GM18499 (cell line): ENCODE results near the gene CCDC9.
"Not testable (repeated sequence)": the region's sequence is repeated elsewhere in the genome, so short reads cannot be mapped to it uniquely, and the experiment has no call there.

Experiments
- ATAC-seq: cut with Tn5 transposase; IDR thresholded peaks from one replicate; pipeline ENCODE4 v1.9.1; 2021; ENCODE audit warnings: moderate number of reproducible peaks; ENCODE audit not compliant: insufficient read depth, unreplicated experiment

Gene CCDC9

GRCh38 chr19:47283405-47284059 is 27.2 kb downstream of the CCDC9 start:
- ATAC-seq: no peak

DNA sequence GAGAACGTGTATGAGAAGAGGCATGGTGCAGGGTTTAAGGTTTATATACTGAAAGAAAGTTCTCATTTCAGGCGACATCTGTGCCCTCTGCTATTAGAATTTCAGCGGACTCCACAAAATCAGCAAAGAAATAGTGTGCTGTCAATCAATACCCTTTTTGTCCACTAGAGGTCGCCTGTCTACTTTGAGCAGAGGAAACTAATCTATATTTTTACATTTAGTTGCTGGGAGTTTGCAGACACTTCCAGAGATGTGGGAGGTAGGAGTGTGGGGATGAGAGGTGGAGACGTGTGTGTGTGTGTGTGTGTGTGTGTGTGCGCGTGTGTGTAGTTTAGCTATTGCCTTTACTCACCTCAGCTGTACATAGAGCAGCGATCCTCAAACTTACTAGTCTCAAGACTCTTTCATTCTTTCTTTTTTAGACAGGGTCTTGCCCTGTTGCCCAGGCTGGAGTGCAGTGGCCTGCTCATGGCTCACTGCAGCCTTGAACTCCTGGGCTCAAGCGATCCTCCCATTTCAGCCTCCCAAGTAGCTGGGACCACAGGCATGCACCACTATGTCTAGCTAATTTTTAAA is 28.1 kb downstream of the CCDC9 start:
- no peak for ATAC-seq

DNA sequence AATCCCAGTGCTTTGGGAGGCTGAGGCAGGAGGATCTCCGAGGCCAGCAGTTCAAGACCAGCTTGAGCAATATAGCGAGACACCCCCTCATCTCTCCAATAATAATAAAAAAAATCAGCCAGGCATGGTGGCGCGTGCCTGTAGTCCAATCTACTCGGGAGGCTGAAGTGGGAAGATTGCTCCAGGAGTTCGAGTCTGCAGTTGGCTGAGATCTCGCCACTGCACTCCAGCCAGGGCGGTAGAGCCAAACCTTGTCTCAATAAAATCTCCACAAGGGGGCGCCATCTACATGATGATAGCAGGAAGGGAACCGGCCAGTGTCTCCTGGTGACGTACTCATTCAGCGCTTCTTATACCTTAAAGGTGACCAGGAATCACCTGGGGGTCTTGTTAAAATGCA is 39.7 kb downstream of the CCDC9 start:
- ATAC-seq: no peak

GRCh38 chr19:47300867-47301266 is 44.5 kb downstream of the CCDC9 start:
- ATAC-seq: not testable (repeated sequence)

DNA sequence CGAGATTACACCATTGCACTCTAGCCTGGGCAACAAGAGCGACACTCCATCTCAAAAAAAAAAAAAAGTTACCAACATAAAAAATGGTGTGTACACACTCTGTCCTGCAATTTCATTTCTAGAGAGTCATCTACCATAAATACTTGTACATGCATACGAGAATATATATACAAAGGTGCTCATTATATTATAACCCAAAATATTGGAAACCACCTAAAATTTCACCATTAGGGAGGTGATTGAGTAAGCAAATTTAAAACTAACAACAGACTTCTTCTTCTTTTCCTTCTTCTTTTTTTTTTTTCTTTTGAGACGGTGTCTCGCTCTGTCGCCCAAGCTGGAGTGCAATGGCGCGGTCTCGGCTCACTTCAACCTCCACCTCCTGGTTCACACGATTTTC is 45.9 kb downstream of the CCDC9 start:
- no peak for ATAC-seq

- ATAC-seq: no peak
Observed at GRCh38 chr19:47303966-47304365, 47.6 kb downstream of the CCDC9 start.

DNA sequence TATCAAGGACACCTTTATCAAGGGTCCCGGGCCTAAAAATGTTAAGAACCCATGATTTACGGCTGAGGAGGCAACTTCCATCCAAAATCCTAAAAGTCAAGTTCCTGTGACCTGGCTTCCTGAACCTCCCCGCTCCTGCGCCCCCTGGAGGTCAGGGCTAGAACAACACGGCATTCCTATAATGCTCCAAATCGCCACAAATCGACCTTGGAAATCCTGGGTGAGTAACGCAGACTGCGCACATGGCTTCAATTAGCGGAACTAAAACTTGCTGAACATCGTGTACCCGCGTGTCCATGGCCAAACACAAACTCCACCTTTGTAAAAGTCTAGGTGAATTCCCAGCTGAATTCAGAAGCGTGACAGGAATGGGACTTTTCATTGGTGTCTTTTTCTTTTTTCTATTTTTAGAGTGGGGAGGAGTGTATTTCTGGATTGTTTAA is 49.0 kb downstream of the CCDC9 start:
- no peak for ATAC-seq

- ATAC-seq: no peak
Observed at GRCh38 chr19:47306303-47306702, 50.0 kb downstream of the CCDC9 start.

GRCh38 chr19:47309038-47309437 is 52.7 kb downstream of the CCDC9 start:
- no peak for ATAC-seq

DNA sequence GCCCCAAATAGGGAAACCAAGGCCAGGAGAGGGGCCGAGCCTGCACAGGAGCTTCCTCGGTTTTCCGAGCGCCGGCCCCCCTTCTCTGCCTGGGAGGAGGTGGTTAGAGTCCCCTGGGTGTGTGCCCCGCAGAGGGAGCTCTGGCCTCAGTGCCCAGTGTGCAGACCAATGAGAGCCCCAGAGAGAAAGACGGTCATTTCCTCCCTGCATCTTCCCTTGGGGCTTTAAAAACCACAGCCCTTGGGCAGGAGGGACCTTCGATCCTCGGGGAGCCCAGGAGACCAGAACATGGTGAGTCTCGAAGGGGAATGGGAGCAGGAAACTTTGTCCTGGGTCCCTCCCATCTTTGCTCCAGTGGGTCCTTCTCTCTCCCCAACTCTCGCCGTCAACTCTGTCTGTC is 53.3 kb downstream of the CCDC9 start, which contains the start of gene C5AR1:
TSS of gene C5AR1 (plus strand) at position 254 of the 400 bp plus-strand sequence. CDS start at position 289, 35 bp downstream.
- ATAC-seq: no peak

DNA sequence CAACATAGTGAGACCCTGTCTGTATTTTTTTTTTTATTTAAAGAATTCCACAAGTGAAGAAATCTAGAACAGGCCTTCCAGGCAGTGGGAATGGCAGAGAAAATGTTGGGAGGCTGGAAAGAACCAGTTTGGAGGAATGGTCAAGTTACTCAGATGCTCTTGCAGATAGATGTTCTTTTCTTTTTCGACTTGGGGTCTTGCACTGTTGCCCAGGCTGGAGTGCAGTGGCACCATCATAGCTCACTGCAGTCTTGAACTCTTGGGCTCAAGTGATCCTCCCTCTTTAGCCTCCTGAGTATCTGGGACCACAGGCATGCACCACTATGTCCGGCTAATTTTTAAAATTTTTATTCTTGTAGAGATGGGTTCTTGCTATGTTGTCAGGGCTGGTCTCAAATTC is 54.0 kb downstream of the CCDC9 start:
- no peak for ATAC-seq

- ATAC-seq: no peak
Observed at GRCh38 chr19:47310819-47311218, 54.5 kb downstream of the CCDC9 start.

GRCh38 chr19:47312366-47313006 is 56.2 kb downstream of the CCDC9 start:
- no peak for ATAC-seq

GRCh38 chr19:47313754-47314295 is 57.5 kb downstream of the CCDC9 start:
- ATAC-seq: no peak

- ATAC-seq: no peak
Observed at GRCh38 chr19:47315125-47315821, 58.9 kb downstream of the CCDC9 start.

DNA sequence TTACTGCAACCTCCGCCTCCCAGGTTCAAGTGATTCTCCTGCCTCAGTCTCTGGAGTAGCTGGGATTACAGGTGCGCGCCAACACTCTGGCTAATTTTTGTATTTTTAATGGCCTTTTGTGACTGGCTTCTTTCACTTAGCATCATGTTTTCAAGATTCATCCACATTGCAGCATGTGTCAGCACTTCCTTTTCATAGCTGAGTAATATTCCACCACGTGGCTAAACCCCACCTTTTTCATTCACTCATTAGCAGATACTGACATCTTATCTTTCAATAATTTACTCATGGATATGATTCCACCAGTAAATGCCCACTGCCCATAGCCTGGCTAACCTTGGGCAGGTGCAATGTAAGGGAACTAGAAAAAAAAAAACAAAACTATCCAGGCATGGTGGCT is 60.2 kb downstream of the CCDC9 start:
- no peak for ATAC-seq

DNA sequence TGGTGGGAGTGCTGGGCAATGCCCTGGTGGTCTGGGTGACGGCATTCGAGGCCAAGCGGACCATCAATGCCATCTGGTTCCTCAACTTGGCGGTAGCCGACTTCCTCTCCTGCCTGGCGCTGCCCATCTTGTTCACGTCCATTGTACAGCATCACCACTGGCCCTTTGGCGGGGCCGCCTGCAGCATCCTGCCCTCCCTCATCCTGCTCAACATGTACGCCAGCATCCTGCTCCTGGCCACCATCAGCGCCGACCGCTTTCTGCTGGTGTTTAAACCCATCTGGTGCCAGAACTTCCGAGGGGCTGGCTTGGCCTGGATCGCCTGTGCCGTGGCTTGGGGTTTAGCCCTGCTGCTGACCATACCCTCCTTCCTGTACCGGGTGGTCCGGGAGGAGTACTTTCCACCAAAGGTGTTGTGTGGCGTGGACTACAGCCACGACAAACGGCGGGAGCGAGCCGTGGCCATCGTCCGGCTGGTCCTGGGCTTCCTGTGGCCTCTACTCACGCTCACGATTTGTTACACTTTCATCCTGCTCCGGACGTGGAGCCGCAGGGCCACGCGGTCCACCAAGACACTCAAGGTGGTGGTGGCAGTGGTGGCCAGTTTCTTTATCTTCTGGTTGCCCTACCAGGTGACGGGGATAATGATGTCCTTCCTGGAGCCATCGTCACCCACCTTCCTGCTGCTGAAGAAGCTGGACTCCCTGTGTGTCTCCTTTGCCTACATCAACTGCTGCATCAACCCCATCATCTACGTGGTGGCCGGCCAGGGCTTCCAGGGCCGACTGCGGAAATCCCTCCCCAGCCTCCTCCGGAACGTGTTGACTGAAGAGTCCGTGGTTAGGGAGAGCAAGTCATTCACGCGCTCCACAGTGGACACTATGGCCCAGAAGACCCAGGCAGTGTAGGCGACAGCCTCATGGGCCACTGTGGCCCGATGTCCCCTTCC is 63.9 kb downstream of the CCDC9 start:
- no peak for ATAC-seq
